Liver (tissue), 9 donors: ENCODE measurements around the gene HSPG2. TPM values are rescaled to one million over a fixed set of nuclear protein-coding genes. Genes with fewer than 3 reads are reported as not detected.

Source experiments
- DNase-seq: peaks from one replicate; pipeline ENCODE4 v3.0.0-alpha.2; 2017; ENCODE audit warnings: low spot score
- H3K27ac ChIP-seq, 2 donors: one replicate each; pipeline ENCODE4 v1.7.0; 2013; ENCODE audit warnings: inconsistent platforms in 2 of 2, low read length in 2 of 2, control low read depth in 1 of 2, low read depth in 1 of 2, mild to moderate bottlenecking in 1 of 2
- H3K27me3 ChIP-seq, 4 donors: one replicate each; pipeline versions ENCODE4 v1.6.1 to v1.7.0; 2013; ENCODE audit warnings: low read length in 3 of 4, inconsistent platforms in 1 of 4, mild to moderate bottlenecking in 1 of 4, moderate library complexity in 1 of 4; ENCODE audit not compliant: control insufficient read depth in 4 of 4, insufficient read depth in 4 of 4
- H3K36me3 ChIP-seq, 4 donors: one replicate each; pipeline versions ENCODE4 v1.6.1 to v1.7.0; 2013; ENCODE audit warnings: low read length in 3 of 4, mild to moderate bottlenecking in 3 of 4, low read depth in 1 of 4, moderate library complexity in 1 of 4; ENCODE audit not compliant: control insufficient read depth in 4 of 4, insufficient read depth in 3 of 4
- H3K4me1 ChIP-seq, 4 donors: one replicate each; pipeline versions ENCODE4 v1.6.1 to v1.7.0; 2013; ENCODE audit warnings: low read length in 3 of 4, mild to moderate bottlenecking in 3 of 4, moderate library complexity in 1 of 4; ENCODE audit not compliant: control insufficient read depth in 4 of 4, insufficient read depth in 4 of 4
- H3K4me3 ChIP-seq, 3 donors: one replicate each; pipeline versions ENCODE4 v1.6.1 to v1.7.0; 2013; ENCODE audit warnings: low read length in 3 of 3, control low read depth in 1 of 3, low read depth in 1 of 3, mild to moderate bottlenecking in 1 of 3
- H3K9ac ChIP-seq, 2 donors: one replicate each; pipeline ENCODE4 v1.7.0; 2013; ENCODE audit warnings: low read length in 2 of 2, mild to moderate bottlenecking in 2 of 2, moderate library complexity in 2 of 2, control low read depth in 1 of 2, low read depth in 1 of 2
- H3K9me3 ChIP-seq, 4 donors: one replicate each; pipeline versions ENCODE4 v1.6.1 to v1.7.0; 2013; ENCODE audit warnings: low read length in 3 of 4; ENCODE audit not compliant: control insufficient read depth in 4 of 4
- FOXA1 ChIP-seq: IDR thresholded peaks from 2 replicates; pipeline ENCODE4 v1.6.1; 2016; ENCODE audit warnings: antibody characterized with exemption
- FOXA2 ChIP-seq: IDR thresholded peaks from 2 replicates; pipeline ENCODE4 v1.6.1; 2016; ENCODE audit warnings: antibody characterized with exemption
- GABPA ChIP-seq, 2 donors: IDR thresholded peaks in 1 of 2; conservative IDR thresholded peaks in 1 of 2; 2 replicates each; pipeline ENCODE4 v1.6.1; 2016; ENCODE audit warnings: antibody characterized with exemption in 2 of 2, mild to moderate bottlenecking in 1 of 2, moderate library complexity in 1 of 2
- HNF4A ChIP-seq, 2 donors: conservative IDR thresholded peaks; 2 replicates each; pipeline ENCODE4 v1.6.1; 2016; ENCODE audit warnings: antibody characterized with exemption in 2 of 2, mild to moderate bottlenecking in 2 of 2
- HNF4G ChIP-seq: IDR thresholded peaks from 2 replicates; pipeline ENCODE4 v1.6.1; 2016; ENCODE audit warnings: antibody characterized with exemption
- JUND ChIP-seq, 2 donors: IDR thresholded peaks; 2 replicates each; pipeline ENCODE4 v1.6.1; 2016; ENCODE audit warnings: antibody characterized with exemption in 2 of 2
- NR2F2 ChIP-seq: IDR thresholded peaks from 2 replicates; pipeline ENCODE4 v1.6.1; 2016; ENCODE audit warnings: antibody characterized with exemption
- RAD21 ChIP-seq, 2 donors: IDR thresholded peaks; 2 replicates each; pipeline ENCODE4 v1.6.1; 2016; ENCODE audit warnings: antibody characterized with exemption in 2 of 2, mild to moderate bottlenecking in 2 of 2
- RXRA ChIP-seq, 2 donors: IDR thresholded peaks; 2 replicates each; pipeline ENCODE4 v1.6.1; 2017 to 2018; ENCODE audit warnings: antibody characterized with exemption in 2 of 2, mild to moderate bottlenecking in 1 of 2
- SP1 ChIP-seq: IDR thresholded peaks from 2 replicates; pipeline ENCODE4 v1.6.1; 2018; ENCODE audit warnings: antibody characterized with exemption, mild to moderate bottlenecking
- TAF1 ChIP-seq: conservative IDR thresholded peaks from 2 replicates; pipeline ENCODE4 v1.6.1; 2016; ENCODE audit warnings: antibody characterized with exemption, mild to moderate bottlenecking
- YY1 ChIP-seq: IDR thresholded peaks from 2 replicates; pipeline ENCODE4 v1.6.1; 2016; ENCODE audit warnings: antibody characterized with exemption, mild to moderate bottlenecking
- whole genome bisulfite sequencing: extraction: QIAGEN DNeasy Blood & Tissue Kit; methylation state at CpG from one replicate; pipeline ENCODE4 v1.1.7; 2013; 5-methylcytosine and 5-hydroxymethylcytosine counted together
- polyA plus RNA-seq, 2 donors: library from polyadenylated mRNA; stranded (reverse) in 1 of 2; unstranded in 1 of 2; fragments of 200-250 nt in 1 of 2; fragments of >200 nt in 1 of 2; fragmentation: Nextera tagmentation in 1 of 2; extraction: Ambion mirVana in 1 of 2; gene quantifications; one replicate each; pipeline versions ENCODE4 v1.2.1 to v1.2.3, GENCODE V29; 2013 to 2015
- total RNA-seq, 2 donors: library from RNA; depleted of rRNA; stranded (reverse); fragments of >200 nt; gene quantifications; one replicate each; pipeline ENCODE4 v1.2.3, GENCODE V29; 2014
- TF ChIP-seq, protein P1 (sequence below): IDR thresholded peaks from 2 replicates; pipeline ENCODE4 v1.6.1; 2016; ENCODE audit warnings: antibody characterized with exemption
- TF ChIP-seq, protein P2 (sequence below): IDR thresholded peaks from 2 replicates; pipeline ENCODE4 v1.6.1; 2016; ENCODE audit warnings: antibody characterized with exemption
- TF ChIP-seq, protein P3 (sequence below): fragments of 150-350 bp; IDR thresholded peaks from 2 replicates; pipeline ENCODE4 v1.5.1; 2017; ENCODE audit warnings: improper control_type of control experiment, low read depth, low read length; ENCODE audit not compliant: missing input control
- TF ChIP-seq, protein P4 (sequence below): IDR thresholded peaks from 2 replicates; pipeline ENCODE4 v1.6.1; 2016; ENCODE audit warnings: antibody characterized with exemption
- TF ChIP-seq, protein P5 (sequence below): IDR thresholded peaks from 2 replicates; pipeline ENCODE4 v1.6.1; 2016; ENCODE audit warnings: antibody characterized with exemption, mild to moderate bottlenecking
- donor health status: healthy.
- donor health status: healthy.
- donor health status: healthy.
- donor health status: healthy.
- donor health status: healthy.

The HSPG2 gene
- total and polyA plus RNA-seq, 4 donors: 5.6 to 43.9 (median 23.9) TPM

DNA sequence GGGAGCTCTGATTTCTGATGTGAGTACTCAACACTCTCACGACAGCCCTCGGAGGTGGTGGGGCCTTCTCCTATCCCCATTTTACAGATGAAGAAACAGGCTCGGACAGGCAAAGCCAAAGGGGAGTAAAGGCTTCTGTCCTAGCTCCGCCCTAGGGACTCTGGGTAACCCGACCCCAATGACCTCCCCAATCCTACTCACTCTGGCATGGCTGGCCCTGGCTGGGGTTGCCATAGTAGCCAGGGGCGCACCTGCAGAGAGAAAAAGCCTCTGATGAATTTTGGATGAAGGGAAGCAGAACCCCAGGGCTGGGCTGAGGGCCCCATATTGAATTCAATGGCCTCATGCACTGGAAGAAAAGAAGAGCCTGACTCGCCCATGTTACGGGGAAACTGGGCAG lies 63.9 kb downstream of the HSPG2 start:
- Histone ChIP-seq H3K4me1 (no peaks in the 10 kb centered on the region), H3K36me3 (peaks cover 0 to 6% (median 1%) of the 10 kb centered on the region in 4 donors), H3K27ac (no peak overlapping the region), H3K9me3 (no peaks in the 10 kb centered on the region), H3K27me3 (no peaks in the 10 kb centered on the region), H3K9ac (no peak overlapping the region), H3K4me3 (no peak overlapping the region)
- TF ChIP-seq SP1 (no peak), RAD21 (IDR thresholded peaks at IDR 0.05) (no peak), FOXA1 (no peak), HNF4A (conservative IDR thresholded peaks at IDR 0.05) (no peak), NR2F2 (no peak), HNF4G (no peak)
- 92% methylated on average over 8 of the region's 8 CpGs for WGBS
- no peak for DNase-seq

DNA sequence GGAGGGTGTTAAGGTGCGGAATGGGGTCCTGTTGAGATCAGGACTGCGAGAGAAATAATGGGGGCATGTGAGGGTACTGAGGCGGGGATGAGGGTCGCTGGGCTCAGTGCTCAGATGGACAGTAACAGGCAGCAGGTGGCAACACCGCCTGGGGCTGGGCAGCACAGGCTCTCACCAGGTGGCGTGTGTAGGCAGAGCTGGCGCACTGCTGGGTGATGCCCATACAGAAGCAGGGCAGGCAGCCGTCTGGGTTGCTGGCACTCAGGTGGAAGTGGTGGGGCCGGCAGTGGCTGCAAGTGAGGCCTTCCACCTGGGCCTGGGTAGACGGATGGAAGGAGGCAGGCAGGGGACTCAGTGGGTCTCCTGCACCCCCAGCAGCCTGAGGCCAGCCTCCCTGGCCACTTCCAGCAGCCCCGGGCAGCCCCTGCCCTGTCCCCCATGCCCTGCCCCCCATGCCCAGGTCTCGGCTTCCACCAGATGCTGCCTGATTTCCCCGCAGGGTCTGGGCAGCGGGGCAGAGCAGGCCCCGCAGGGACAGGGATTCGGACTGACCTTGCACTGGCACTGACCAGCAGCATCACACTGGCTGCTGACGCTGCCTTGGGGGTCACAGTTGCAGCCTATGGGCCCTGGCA lies 64.5 kb downstream of the HSPG2 start:
- WGBS: 95% methylated on average over 17 of the region's 17 CpGs

DNA sequence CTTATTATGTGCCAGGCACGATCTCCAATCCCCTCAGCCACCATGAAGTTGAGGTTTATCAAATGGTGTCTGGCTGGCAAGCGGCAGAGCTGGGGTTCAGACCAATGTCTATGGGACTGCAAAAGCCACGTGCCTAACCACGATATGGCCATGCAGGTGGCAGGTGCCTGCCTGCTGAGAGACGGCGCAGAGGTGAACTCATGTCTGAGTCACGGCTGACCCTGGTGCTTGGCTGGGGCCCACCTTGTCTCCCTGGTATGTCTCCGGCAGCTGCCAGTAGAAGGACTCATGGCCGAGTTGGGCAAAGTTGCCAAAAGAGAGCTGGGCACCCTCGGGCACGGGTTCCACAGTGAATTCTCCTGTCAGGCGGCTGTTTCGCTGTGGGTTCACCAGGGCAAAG lies 65.2 kb downstream of the HSPG2 start:
- no peak overlapping the region for H3K4me3 ChIP-seq
- DNase-seq: no peak
- H3K27ac ChIP-seq: no peak overlapping the region
- no peaks in the 10 kb centered on the region for H3K4me1 ChIP-seq
- peaks cover 0 to 3% (median 1%) of the 10 kb centered on the region in 4 donors for H3K36me3 ChIP-seq
- WGBS: 93% methylated on average over 13 of the region's 13 CpGs
- no peak overlapping the region for H3K9ac ChIP-seq
- no peaks in the 10 kb centered on the region for H3K27me3 ChIP-seq
- H3K9me3 ChIP-seq: no peaks in the 10 kb centered on the region
- no peak for TF ChIP-seq TAF1
- TF ChIP-seq FOXA1: no peak
- TF ChIP-seq, protein P1, sequence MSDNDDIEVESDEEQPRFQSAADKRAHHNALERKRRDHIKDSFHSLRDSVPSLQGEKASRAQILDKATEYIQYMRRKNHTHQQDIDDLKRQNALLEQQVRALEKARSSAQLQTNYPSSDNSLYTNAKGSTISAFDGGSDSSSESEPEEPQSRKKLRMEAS: no peak
- TF ChIP-seq RAD21 (IDR thresholded peaks at IDR 0.05): no peak
- no peak for TF ChIP-seq HNF4A (conservative IDR thresholded peaks at IDR 0.05)
- no peak for TF ChIP-seq FOXA2
- TF ChIP-seq NR2F2: no peak
- no peak for TF ChIP-seq YY1
- TF ChIP-seq, protein P2, sequence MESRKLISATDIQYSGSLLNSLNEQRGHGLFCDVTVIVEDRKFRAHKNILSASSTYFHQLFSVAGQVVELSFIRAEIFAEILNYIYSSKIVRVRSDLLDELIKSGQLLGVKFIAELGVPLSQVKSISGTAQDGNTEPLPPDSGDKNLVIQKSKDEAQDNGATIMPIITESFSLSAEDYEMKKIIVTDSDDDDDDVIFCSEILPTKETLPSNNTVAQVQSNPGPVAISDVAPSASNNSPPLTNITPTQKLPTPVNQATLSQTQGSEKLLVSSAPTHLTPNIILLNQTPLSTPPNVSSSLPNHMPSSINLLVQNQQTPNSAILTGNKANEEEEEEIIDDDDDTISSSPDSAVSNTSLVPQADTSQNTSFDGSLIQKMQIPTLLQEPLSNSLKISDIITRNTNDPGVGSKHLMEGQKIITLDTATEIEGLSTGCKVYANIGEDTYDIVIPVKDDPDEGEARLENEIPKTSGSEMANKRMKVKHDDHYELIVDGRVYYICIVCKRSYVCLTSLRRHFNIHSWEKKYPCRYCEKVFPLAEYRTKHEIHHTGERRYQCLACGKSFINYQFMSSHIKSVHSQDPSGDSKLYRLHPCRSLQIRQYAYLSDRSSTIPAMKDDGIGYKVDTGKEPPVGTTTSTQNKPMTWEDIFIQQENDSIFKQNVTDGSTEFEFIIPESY: no peak
- TF ChIP-seq, protein P3, sequence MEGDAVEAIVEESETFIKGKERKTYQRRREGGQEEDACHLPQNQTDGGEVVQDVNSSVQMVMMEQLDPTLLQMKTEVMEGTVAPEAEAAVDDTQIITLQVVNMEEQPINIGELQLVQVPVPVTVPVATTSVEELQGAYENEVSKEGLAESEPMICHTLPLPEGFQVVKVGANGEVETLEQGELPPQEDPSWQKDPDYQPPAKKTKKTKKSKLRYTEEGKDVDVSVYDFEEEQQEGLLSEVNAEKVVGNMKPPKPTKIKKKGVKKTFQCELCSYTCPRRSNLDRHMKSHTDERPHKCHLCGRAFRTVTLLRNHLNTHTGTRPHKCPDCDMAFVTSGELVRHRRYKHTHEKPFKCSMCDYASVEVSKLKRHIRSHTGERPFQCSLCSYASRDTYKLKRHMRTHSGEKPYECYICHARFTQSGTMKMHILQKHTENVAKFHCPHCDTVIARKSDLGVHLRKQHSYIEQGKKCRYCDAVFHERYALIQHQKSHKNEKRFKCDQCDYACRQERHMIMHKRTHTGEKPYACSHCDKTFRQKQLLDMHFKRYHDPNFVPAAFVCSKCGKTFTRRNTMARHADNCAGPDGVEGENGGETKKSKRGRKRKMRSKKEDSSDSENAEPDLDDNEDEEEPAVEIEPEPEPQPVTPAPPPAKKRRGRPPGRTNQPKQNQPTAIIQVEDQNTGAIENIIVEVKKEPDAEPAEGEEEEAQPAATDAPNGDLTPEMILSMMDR: no peak
- no peak for TF ChIP-seq SP1
- TF ChIP-seq, protein P4, sequence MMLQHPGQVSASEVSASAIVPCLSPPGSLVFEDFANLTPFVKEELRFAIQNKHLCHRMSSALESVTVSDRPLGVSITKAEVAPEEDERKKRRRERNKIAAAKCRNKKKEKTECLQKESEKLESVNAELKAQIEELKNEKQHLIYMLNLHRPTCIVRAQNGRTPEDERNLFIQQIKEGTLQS: no peak
- TF ChIP-seq, protein P5, sequence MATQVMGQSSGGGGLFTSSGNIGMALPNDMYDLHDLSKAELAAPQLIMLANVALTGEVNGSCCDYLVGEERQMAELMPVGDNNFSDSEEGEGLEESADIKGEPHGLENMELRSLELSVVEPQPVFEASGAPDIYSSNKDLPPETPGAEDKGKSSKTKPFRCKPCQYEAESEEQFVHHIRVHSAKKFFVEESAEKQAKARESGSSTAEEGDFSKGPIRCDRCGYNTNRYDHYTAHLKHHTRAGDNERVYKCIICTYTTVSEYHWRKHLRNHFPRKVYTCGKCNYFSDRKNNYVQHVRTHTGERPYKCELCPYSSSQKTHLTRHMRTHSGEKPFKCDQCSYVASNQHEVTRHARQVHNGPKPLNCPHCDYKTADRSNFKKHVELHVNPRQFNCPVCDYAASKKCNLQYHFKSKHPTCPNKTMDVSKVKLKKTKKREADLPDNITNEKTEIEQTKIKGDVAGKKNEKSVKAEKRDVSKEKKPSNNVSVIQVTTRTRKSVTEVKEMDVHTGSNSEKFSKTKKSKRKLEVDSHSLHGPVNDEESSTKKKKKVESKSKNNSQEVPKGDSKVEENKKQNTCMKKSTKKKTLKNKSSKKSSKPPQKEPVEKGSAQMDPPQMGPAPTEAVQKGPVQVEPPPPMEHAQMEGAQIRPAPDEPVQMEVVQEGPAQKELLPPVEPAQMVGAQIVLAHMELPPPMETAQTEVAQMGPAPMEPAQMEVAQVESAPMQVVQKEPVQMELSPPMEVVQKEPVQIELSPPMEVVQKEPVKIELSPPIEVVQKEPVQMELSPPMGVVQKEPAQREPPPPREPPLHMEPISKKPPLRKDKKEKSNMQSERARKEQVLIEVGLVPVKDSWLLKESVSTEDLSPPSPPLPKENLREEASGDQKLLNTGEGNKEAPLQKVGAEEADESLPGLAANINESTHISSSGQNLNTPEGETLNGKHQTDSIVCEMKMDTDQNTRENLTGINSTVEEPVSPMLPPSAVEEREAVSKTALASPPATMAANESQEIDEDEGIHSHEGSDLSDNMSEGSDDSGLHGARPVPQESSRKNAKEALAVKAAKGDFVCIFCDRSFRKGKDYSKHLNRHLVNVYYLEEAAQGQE: no peak
- TF ChIP-seq GABPA (IDR thresholded peaks at IDR 0.05 in 1 of 2, conservative IDR thresholded peaks at IDR 0.05 in 1 of 2): no peak
- TF ChIP-seq RXRA (IDR thresholded peaks at IDR 0.05): no peak
- no peak for TF ChIP-seq HNF4G

More for the DNA sequence above, 64.5 kb downstream of the HSPG2 start:
- Histone ChIP-seq H3K9ac (no peak overlapping the region), H3K27me3 (no peaks in the 10 kb centered on the region), H3K4me1 (no peaks in the 10 kb centered on the region), H3K4me3 (no peak overlapping the region), H3K36me3 (peaks cover 0 to 3% (median 1%) of the 10 kb centered on the region in 4 donors), H3K9me3 (no peaks in the 10 kb centered on the region), H3K27ac (no peak overlapping the region)
- no peak for DNase-seq
- TF ChIP-seq HNF4A (conservative IDR thresholded peaks at IDR 0.05) (no peak), JUND (IDR thresholded peaks at IDR 0.05) (no peak)
- TF ChIP-seq, protein P2: no peak
